ENCODE data around the gene ISM1.

ISM1 gene

GRCh38 chr20:13270211-13270610, 49.1 kb downstream of the ISM1 start:
- no peaks in the 10 kb centered on the region for H3K79me2 ChIP-seq (ENCODE audit: control insufficient read depth, insufficient read depth, low read length, unreplicated experiment)
- H3K27me3 ChIP-seq (ENCODE audit: insufficient read depth, low read length): peaks cover 42% of the 10 kb centered on the region
- no peaks in the 10 kb centered on the region for H3K4me1 ChIP-seq (ENCODE audit: control insufficient read depth, insufficient read depth, low read length, unreplicated experiment)
- no peak overlapping the region for H2AFZ ChIP-seq (ENCODE audit: low read length, unreplicated experiment)
- H3K36me3 ChIP-seq (ENCODE audit: insufficient read depth, low read length): no peaks in the 10 kb centered on the region
- no peak overlapping the region for H3K27ac ChIP-seq (ENCODE audit: low read depth, low read length)
- no peak overlapping the region for H3K4me3 ChIP-seq (ENCODE audit: low read depth, low read length)

- Histone ChIP-seq H3K4me3 (ENCODE audit: low read depth, low read length) (no peak overlapping the region), H3K27ac (ENCODE audit: low read depth, low read length) (no peak overlapping the region), H3K36me3 (ENCODE audit: insufficient read depth, low read length) (no peaks in the 10 kb centered on the region), H3K79me2 (ENCODE audit: control insufficient read depth, insufficient read depth, low read length, unreplicated experiment) (no peaks in the 10 kb centered on the region), H2AFZ (ENCODE audit: low read length, unreplicated experiment) (no peak overlapping the region), H3K27me3 (ENCODE audit: insufficient read depth, low read length) (peaks cover 46% of the 10 kb centered on the region), H3K4me1 (ENCODE audit: control insufficient read depth, insufficient read depth, low read length, unreplicated experiment) (no peaks in the 10 kb centered on the region)
Measured at GRCh38 chr20:13271098-13271497, 50.0 kb downstream of the ISM1 start.

- no peaks in the 10 kb centered on the region for H3K36me3 ChIP-seq (ENCODE audit: insufficient read depth, low read length)
- H3K79me2 ChIP-seq (ENCODE audit: control insufficient read depth, insufficient read depth, low read length, unreplicated experiment): no peaks in the 10 kb centered on the region
- H2AFZ ChIP-seq (ENCODE audit: low read length, unreplicated experiment): no peak overlapping the region
- peaks cover 43% of the 10 kb centered on the region for H3K27me3 ChIP-seq (ENCODE audit: insufficient read depth, low read length)
- no peak overlapping the region for H3K4me3 ChIP-seq (ENCODE audit: low read depth, low read length)
- H3K27ac ChIP-seq (ENCODE audit: low read depth, low read length): no peak overlapping the region
- no peaks in the 10 kb centered on the region for H3K4me1 ChIP-seq (ENCODE audit: control insufficient read depth, insufficient read depth, low read length, unreplicated experiment)
Measured at GRCh38 chr20:13271977-13272975, 51.2 kb downstream of the ISM1 start.

GRCh38 chr20:13274275-13274861, 53.3 kb downstream of the ISM1 start:
- no peaks in the 10 kb centered on the region for H3K4me1 ChIP-seq (ENCODE audit: control insufficient read depth, insufficient read depth, low read length, unreplicated experiment)
- H3K79me2 ChIP-seq (ENCODE audit: control insufficient read depth, insufficient read depth, low read length, unreplicated experiment): no peaks in the 10 kb centered on the region
- H3K4me3 ChIP-seq (ENCODE audit: low read depth, low read length): no peak overlapping the region
- peaks cover 32% of the 10 kb centered on the region for H3K27me3 ChIP-seq (ENCODE audit: insufficient read depth, low read length)
- no peaks in the 10 kb centered on the region for H3K36me3 ChIP-seq (ENCODE audit: insufficient read depth, low read length)
- H2AFZ ChIP-seq (ENCODE audit: low read length, unreplicated experiment): no peak overlapping the region
- no peak overlapping the region for H3K27ac ChIP-seq (ENCODE audit: low read depth, low read length)

GRCh38 chr20:13276945-13277541, 56.0 kb downstream of the ISM1 start:
- no peak overlapping the region for H3K27ac ChIP-seq (ENCODE audit: low read depth, low read length)
- H3K4me1 ChIP-seq (ENCODE audit: control insufficient read depth, insufficient read depth, low read length, unreplicated experiment): no peaks in the 10 kb centered on the region
- no peak overlapping the region for H3K4me3 ChIP-seq (ENCODE audit: low read depth, low read length)
- no peaks in the 10 kb centered on the region for H3K36me3 ChIP-seq (ENCODE audit: insufficient read depth, low read length)
- no peaks in the 10 kb centered on the region for H3K79me2 ChIP-seq (ENCODE audit: control insufficient read depth, insufficient read depth, low read length, unreplicated experiment)
- peaks cover 20% of the 10 kb centered on the region for H3K27me3 ChIP-seq (ENCODE audit: insufficient read depth, low read length)
- H2AFZ ChIP-seq (ENCODE audit: low read length, unreplicated experiment): no peak overlapping the region

GRCh38 chr20:13277663-13278295, 56.7 kb downstream of the ISM1 start:
- Histone ChIP-seq H2AFZ (ENCODE audit: low read length, unreplicated experiment) (no peak overlapping the region), H3K4me1 (ENCODE audit: control insufficient read depth, insufficient read depth, low read length, unreplicated experiment) (no peaks in the 10 kb centered on the region), H3K79me2 (ENCODE audit: control insufficient read depth, insufficient read depth, low read length, unreplicated experiment) (no peaks in the 10 kb centered on the region), H3K4me3 (ENCODE audit: low read depth, low read length) (no peak overlapping the region), H3K27ac (ENCODE audit: low read depth, low read length) (no peak overlapping the region), H3K27me3 (ENCODE audit: insufficient read depth, low read length) (peaks cover 20% of the 10 kb centered on the region), H3K36me3 (ENCODE audit: insufficient read depth, low read length) (no peaks in the 10 kb centered on the region)

- no peaks in the 10 kb centered on the region for H3K4me1 ChIP-seq (ENCODE audit: control insufficient read depth, insufficient read depth, low read length, unreplicated experiment)
- no peak overlapping the region for H3K27ac ChIP-seq (ENCODE audit: low read depth, low read length)
- H3K79me2 ChIP-seq (ENCODE audit: control insufficient read depth, insufficient read depth, low read length, unreplicated experiment): no peaks in the 10 kb centered on the region
- H3K36me3 ChIP-seq (ENCODE audit: insufficient read depth, low read length): no peaks in the 10 kb centered on the region
- H2AFZ ChIP-seq (ENCODE audit: low read length, unreplicated experiment): no peak overlapping the region
- peaks cover 20% of the 10 kb centered on the region for H3K27me3 ChIP-seq (ENCODE audit: insufficient read depth, low read length)
- H3K4me3 ChIP-seq (ENCODE audit: low read depth, low read length): no peak overlapping the region
Measured at GRCh38 chr20:13278812-13279570, 57.9 kb downstream of the ISM1 start.

GRCh38 chr20:13280609-13281324, 59.7 kb downstream of the ISM1 start:
- H3K4me3 ChIP-seq (ENCODE audit: low read depth, low read length): no peak overlapping the region
- H3K27ac ChIP-seq (ENCODE audit: low read depth, low read length): no peak overlapping the region
- H3K4me1 ChIP-seq (ENCODE audit: control insufficient read depth, insufficient read depth, low read length, unreplicated experiment): no peaks in the 10 kb centered on the region
- peaks cover 17% of the 10 kb centered on the region for H3K27me3 ChIP-seq (ENCODE audit: insufficient read depth, low read length)
- H2AFZ ChIP-seq (ENCODE audit: low read length, unreplicated experiment): no peak overlapping the region
- H3K79me2 ChIP-seq (ENCODE audit: control insufficient read depth, insufficient read depth, low read length, unreplicated experiment): no peaks in the 10 kb centered on the region
- no peaks in the 10 kb centered on the region for H3K36me3 ChIP-seq (ENCODE audit: insufficient read depth, low read length)

- H3K79me2 ChIP-seq (ENCODE audit: control insufficient read depth, insufficient read depth, low read length, unreplicated experiment): no peaks in the 10 kb centered on the region
- H2AFZ ChIP-seq (ENCODE audit: low read length, unreplicated experiment): no peak overlapping the region
- no peak overlapping the region for H3K4me3 ChIP-seq (ENCODE audit: low read depth, low read length)
- H3K4me1 ChIP-seq (ENCODE audit: control insufficient read depth, insufficient read depth, low read length, unreplicated experiment): no peaks in the 10 kb centered on the region
- H3K27me3 ChIP-seq (ENCODE audit: insufficient read depth, low read length): no peaks in the 10 kb centered on the region; the same call in 1 of the 2 replicates
- no peak overlapping the region for H3K27ac ChIP-seq (ENCODE audit: low read depth, low read length)
- no peaks in the 10 kb centered on the region for H3K36me3 ChIP-seq (ENCODE audit: insufficient read depth, low read length)
Measured at GRCh38 chr20:13283869-13284829, 63.1 kb downstream of the ISM1 start.

Data from ACC112 (cell line).